Fibroblast of mammary gland (primary cell): ENCODE data around the gene C4orf50.

Experiments
- DNase-seq: peaks from one replicate; pipeline ENCODE4 v3.0.0-alpha.2; 2010; ENCODE audit warnings: low read depth
- H3K4me3 ChIP-seq: 2 replicates; pipeline ENCODE4 v1.5.1; 2011; ENCODE audit warnings: low read depth, mild to moderate bottlenecking, low read length, moderate library complexity; ENCODE audit not compliant: control insufficient read depth
- CTCF ChIP-seq: conservative IDR thresholded peaks from 2 replicates; pipeline ENCODE4 v1.5.1; 2011; ENCODE audit warnings: low read depth, low read length, inconsistent platforms; ENCODE audit not compliant: control insufficient read depth, insufficient read depth

The C4orf50 gene

GRCh38 chr4:5870701-5871100 lies 147.5 kb downstream of the C4orf50 start:
- H3K4me3 ChIP-seq = no peak overlapping the region
- TF ChIP-seq CTCF = no peak
- no peak for DNase-seq

GRCh38 chr4:5869966-5870619 lies 148.1 kb downstream of the C4orf50 start:
- TF ChIP-seq CTCF = no peak
- H3K4me3 ChIP-seq = no peak overlapping the region

GRCh38 chr4:5867866-5868265 lies 150.4 kb downstream of the C4orf50 start:
- DNase-seq = no peak
- TF ChIP-seq CTCF = no peak
- H3K4me3 ChIP-seq = no peak overlapping the region

More at GRCh38 chr4:5869966-5870619, 148.1 kb downstream of the C4orf50 start:
- DNase-seq = no peak

- no peak for TF ChIP-seq CTCF
- DNase-seq = no peak
- H3K4me3 ChIP-seq = no peak overlapping the region
These were observed 151.1 kb downstream of the C4orf50 start for GRCh38 chr4:5866841-5867813.

- no peak overlapping the region for H3K4me3 ChIP-seq
- no peak for TF ChIP-seq CTCF
- DNase-seq = no peak
These were observed 152.2 kb downstream of the C4orf50 start for GRCh38 chr4:5865896-5866599.

- TF ChIP-seq CTCF = no peak
- peak; percentile 97 for DNase-seq
- H3K4me3 ChIP-seq = no peak overlapping the region
These were observed 154.6 kb downstream of the C4orf50 start for GRCh38 chr4:5863461-5864113.
